Iris pigment epithelial cell (primary cell): ENCODE results near the gene COL5A1.

ENCODE experiments used
- DNase-seq: peaks from one replicate; pipeline ENCODE4 v3.0.0-alpha.2; 2011; ENCODE audit warnings: low read depth

COL5A1 gene

GRCh38 chr9:134880484-134881312, 239.1 kb downstream of the COL5A1 start, which contains the start of gene FCN2:
TSS of gene FCN2 (plus strand) at chr9:134880810. CDS start at chr9:134880822, 12 bp downstream.
- no peak for DNase-seq

GRCh38 chr9:134881313-134881670, 239.7 kb downstream of the COL5A1 start:
- DNase-seq: no peak

GRCh38 chr9:134882204-134882785, 240.7 kb downstream of the COL5A1 start:
- no peak for DNase-seq

GRCh38 chr9:134883040-134883782, 241.6 kb downstream of the COL5A1 start:
- no peak for DNase-seq

GRCh38 chr9:134884492-134884891, 242.9 kb downstream of the COL5A1 start:
- DNase-seq: no peak

- no peak for DNase-seq
These were observed 243.5 kb downstream of the COL5A1 start for GRCh38 chr9:134885001-134885678.

- no peak for DNase-seq
These were observed 244.2 kb downstream of the COL5A1 start for GRCh38 chr9:134885679-134886412.

- DNase-seq: no peak
These were observed 244.9 kb downstream of the COL5A1 start for GRCh38 chr9:134886413-134886913.

- DNase-seq: no peak
These were observed 245.6 kb downstream of the COL5A1 start for GRCh38 chr9:134887219-134887618.

GRCh38 chr9:134887686-134888602, 246.3 kb downstream of the COL5A1 start:
- DNase-seq: no peak

- no peak for DNase-seq
These were observed 247.1 kb downstream of the COL5A1 start for GRCh38 chr9:134888603-134889190.

- no peak for DNase-seq
These were observed 248.0 kb downstream of the COL5A1 start for GRCh38 chr9:134889386-134890154.

- no peak for DNase-seq
These were observed 248.5 kb downstream of the COL5A1 start for GRCh38 chr9:134890155-134890495.

GRCh38 chr9:134891053-134891452, 249.4 kb downstream of the COL5A1 start:
- DNase-seq: peak; percentile 14

GRCh38 chr9:134891713-134892112, 250.1 kb downstream of the COL5A1 start:
- DNase-seq: no peak

- no peak for DNase-seq
These were observed 250.6 kb downstream of the COL5A1 start for GRCh38 chr9:134892221-134892620.

- no peak for DNase-seq
These were observed 251.3 kb downstream of the COL5A1 start for GRCh38 chr9:134892820-134893420.
